ENCODE results near the gene ATP9A. TPM values are rescaled to one million over a fixed set of nuclear protein-coding genes. Genes with fewer than 3 reads are reported as not detected.
"Not testable (repeated sequence)": the region's sequence is repeated elsewhere in the genome, so short reads cannot be mapped to it uniquely, and the experiment has no call there.

ATP9A gene
- total RNA-seq, 2 experiments from 2014 or later: 0.58 to 0.65 TPM

- DNase-seq (peak; percentile 84), ATAC-seq (peak; percentile 93)
- ChIA-PET CTCF (no interaction called here), POLR2A (no interaction called here)
- intact Hi-C loops (cut with micrococcal nuclease): no loop called here
- Mint-ChIP-seq H3K9me3 (no peaks in the 10 kb centered on the region), H3K27ac (no peak overlapping the region), H3K4me1 (ENCODE audit: low read depth) (peaks cover 20% of the 10 kb centered on the region), H3K36me3 (ENCODE audit: low read depth) (no peaks in the 10 kb centered on the region), H3K27me3 (no peaks in the 10 kb centered on the region), H3K4me3 (no peak overlapping the region)
- TF ChIP-seq, protein P1, sequence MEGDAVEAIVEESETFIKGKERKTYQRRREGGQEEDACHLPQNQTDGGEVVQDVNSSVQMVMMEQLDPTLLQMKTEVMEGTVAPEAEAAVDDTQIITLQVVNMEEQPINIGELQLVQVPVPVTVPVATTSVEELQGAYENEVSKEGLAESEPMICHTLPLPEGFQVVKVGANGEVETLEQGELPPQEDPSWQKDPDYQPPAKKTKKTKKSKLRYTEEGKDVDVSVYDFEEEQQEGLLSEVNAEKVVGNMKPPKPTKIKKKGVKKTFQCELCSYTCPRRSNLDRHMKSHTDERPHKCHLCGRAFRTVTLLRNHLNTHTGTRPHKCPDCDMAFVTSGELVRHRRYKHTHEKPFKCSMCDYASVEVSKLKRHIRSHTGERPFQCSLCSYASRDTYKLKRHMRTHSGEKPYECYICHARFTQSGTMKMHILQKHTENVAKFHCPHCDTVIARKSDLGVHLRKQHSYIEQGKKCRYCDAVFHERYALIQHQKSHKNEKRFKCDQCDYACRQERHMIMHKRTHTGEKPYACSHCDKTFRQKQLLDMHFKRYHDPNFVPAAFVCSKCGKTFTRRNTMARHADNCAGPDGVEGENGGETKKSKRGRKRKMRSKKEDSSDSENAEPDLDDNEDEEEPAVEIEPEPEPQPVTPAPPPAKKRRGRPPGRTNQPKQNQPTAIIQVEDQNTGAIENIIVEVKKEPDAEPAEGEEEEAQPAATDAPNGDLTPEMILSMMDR (IDR thresholded peaks at IDR 0.05): no peak
These were observed 106.5 kb downstream of the ATP9A start for GRCh38 chr20:51661609-51662178.

- CTCF ChIA-PET: no interaction called here
- intact Hi-C loops (cut with micrococcal nuclease): no loop called here
- ATAC-seq (peak; percentile 47), DNase-seq (peak; percentile 8)
- Mint-ChIP-seq H3K27ac (no peak overlapping the region), H3K27me3 (no peaks in the 10 kb centered on the region), H3K9me3 (no peaks in the 10 kb centered on the region), H3K4me1 (ENCODE audit: low read depth) (peaks cover 20% of the 10 kb centered on the region), H3K36me3 (ENCODE audit: low read depth) (no peaks in the 10 kb centered on the region), H3K4me3 (no peak overlapping the region)
- POLR2A ChIA-PET: no interaction called here
- TF ChIP-seq, protein P1 (IDR thresholded peaks at IDR 0.05): no peak
These were observed 107.2 kb downstream of the ATP9A start for GRCh38 chr20:51660672-51661608.

- no peak for ATAC-seq
- Mint-ChIP-seq H3K27me3 (no peaks in the 10 kb centered on the region), H3K9me3 (no peaks in the 10 kb centered on the region), H3K36me3 (ENCODE audit: low read depth) (no peaks in the 10 kb centered on the region), H3K4me1 (ENCODE audit: low read depth) (peaks cover 20% of the 10 kb centered on the region), H3K4me3 (no peak overlapping the region), H3K27ac (no peak overlapping the region)
- intact Hi-C loops (cut with micrococcal nuclease): no loop called here
- POLR2A ChIA-PET: no interaction called here
- no peak for DNase-seq
- TF ChIP-seq, protein P1 (IDR thresholded peaks at IDR 0.05): no peak
- CTCF ChIA-PET: no interaction called here
These were observed 108.6 kb downstream of the ATP9A start for GRCh38 chr20:51659491-51660050.

DNA sequence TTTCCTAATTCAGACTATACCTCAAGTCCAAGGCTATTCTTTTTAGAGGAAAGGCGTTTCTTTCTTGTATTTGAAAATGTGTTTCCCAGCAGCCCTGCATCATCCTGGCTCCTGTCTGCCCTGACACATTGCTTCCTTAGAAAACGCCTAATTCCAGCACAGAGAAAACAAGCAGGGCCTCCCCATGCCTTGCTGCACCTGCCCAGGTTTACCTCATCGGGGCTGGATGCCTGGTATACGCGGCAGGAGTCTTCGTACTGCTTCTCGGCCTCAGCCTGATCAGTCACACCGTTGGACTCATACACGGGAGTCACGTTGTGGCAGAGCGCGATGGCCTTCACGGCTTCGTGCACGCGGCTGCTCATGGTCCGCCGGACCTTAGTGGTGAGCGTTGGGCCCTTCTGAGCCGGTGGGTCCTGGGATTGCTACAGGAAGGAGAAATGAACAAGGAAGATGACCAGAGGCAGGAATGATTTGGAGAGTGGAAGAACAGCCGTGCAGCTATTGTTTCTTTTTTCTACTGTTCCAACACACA lies 111.4 kb downstream of the ATP9A start:
- Mint-ChIP-seq H3K36me3 (ENCODE audit: low read depth) (no peaks in the 10 kb centered on the region), H3K4me1 (ENCODE audit: low read depth) (peaks cover 16% of the 10 kb centered on the region), H3K27ac (no peak overlapping the region), H3K27me3 (no peaks in the 10 kb centered on the region), H3K4me3 (no peak overlapping the region), H3K9me3 (no peaks in the 10 kb centered on the region)
- intact Hi-C loops (cut with micrococcal nuclease): no loop called here
- ATAC-seq (no peak), DNase-seq (no peak)
- ChIA-PET CTCF (no interaction called here), POLR2A (no interaction called here)
- TF ChIP-seq, protein P1 (IDR thresholded peaks at IDR 0.05): no peak

DNA sequence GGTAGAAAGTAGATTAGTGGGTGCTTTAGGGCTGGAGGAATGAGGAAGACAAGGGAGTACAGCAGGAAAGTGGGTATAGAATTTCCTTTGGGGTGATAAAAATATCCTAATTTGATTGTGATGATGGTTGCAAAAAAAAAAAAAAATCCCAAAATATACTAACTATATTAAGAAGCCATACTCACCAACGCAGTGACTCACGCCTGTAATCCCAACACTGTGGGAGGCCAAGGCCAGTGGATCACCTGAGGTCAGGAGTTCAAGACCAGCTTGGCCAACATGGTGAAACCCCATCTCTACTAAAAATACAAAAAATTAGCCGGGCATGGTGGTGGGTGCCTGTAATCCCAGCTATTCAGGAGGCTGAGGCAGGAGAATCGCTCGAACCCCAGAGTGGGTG lies 112.1 kb downstream of the ATP9A start:
- H3K27me3 Mint-ChIP-seq; H3K9me3 Mint-ChIP-seq; CTCF ChIA-PET; DNase-seq; H3K4me3 Mint-ChIP-seq; H3K27ac Mint-ChIP-seq; H3K36me3 Mint-ChIP-seq (ENCODE audit: low read depth); ATAC-seq; H3K4me1 Mint-ChIP-seq (ENCODE audit: low read depth); intact Hi-C loops (cut with micrococcal nuclease); POLR2A ChIA-PET: not testable (repeated sequence)

Data from activated CD8-positive, alpha-beta T cell treated with anti-CD3 and anti-CD28 coated beads for 36 hours (primary cell).